ENCODE results near the gene IMPA2.

Gene IMPA2

GRCh38 chr18:12044591-12044990 is 63.3 kb downstream of the IMPA2 start:
- no peaks in the 10 kb centered on the region for H3K4me1 Mint-ChIP-seq
- TF ChIP-seq CTCF (IDR thresholded peaks at IDR 0.05; ENCODE audit: unreplicated experiment in 3 of 3): no peak
- H3K27ac Mint-ChIP-seq: no peak overlapping the region
- no peaks in the 10 kb centered on the region for H3K36me3 Mint-ChIP-seq (ENCODE audit: low read depth)
- H3K4me3 Mint-ChIP-seq: no peak overlapping the region
- no peaks in the 10 kb centered on the region for H3K9me3 Mint-ChIP-seq
- peaks cover 16% of the 10 kb centered on the region for H3K27me3 Mint-ChIP-seq (ENCODE audit: low read depth)

- no peak overlapping the region for H3K27ac Mint-ChIP-seq
- no peak for TF ChIP-seq CTCF (IDR thresholded peaks at IDR 0.05; ENCODE audit: unreplicated experiment in 3 of 3)
- peaks cover 3% of the 10 kb centered on the region for H3K4me1 Mint-ChIP-seq
- H3K4me3 Mint-ChIP-seq: no peak overlapping the region
- H3K9me3 Mint-ChIP-seq: no peaks in the 10 kb centered on the region
- no peaks in the 10 kb centered on the region for H3K36me3 Mint-ChIP-seq (ENCODE audit: low read depth)
- peaks cover 11% of the 10 kb centered on the region for H3K27me3 Mint-ChIP-seq (ENCODE audit: low read depth)
Observed at GRCh38 chr18:12046046-12046750, 64.9 kb downstream of the IMPA2 start.

- H3K4me3 Mint-ChIP-seq: no peak overlapping the region
- H3K36me3 Mint-ChIP-seq (ENCODE audit: low read depth): no peaks in the 10 kb centered on the region
Observed at GRCh38 chr18:12046751-12047335, 65.5 kb downstream of the IMPA2 start.

GRCh38 chr18:12048010-12048826 is 66.9 kb downstream of the IMPA2 start:
- Mint-ChIP-seq H3K27me3 (ENCODE audit: low read depth) (peaks cover 11% of the 10 kb centered on the region), H3K4me1 (peaks cover 10% of the 10 kb centered on the region), H3K36me3 (ENCODE audit: low read depth) (no peaks in the 10 kb centered on the region), H3K4me3 (no peak overlapping the region), H3K9me3 (no peaks in the 10 kb centered on the region), H3K27ac (no peak overlapping the region)
- TF ChIP-seq CTCF (IDR thresholded peaks at IDR 0.05; ENCODE audit: unreplicated experiment in 3 of 3): no peak

More at GRCh38 chr18:12046751-12047335, 65.5 kb downstream of the IMPA2 start:
- TF ChIP-seq CTCF (IDR thresholded peaks at IDR 0.05; ENCODE audit: unreplicated experiment in 3 of 3): no peak
- no peaks in the 10 kb centered on the region for H3K9me3 Mint-ChIP-seq
- peaks cover 7% of the 10 kb centered on the region for H3K4me1 Mint-ChIP-seq
- peaks cover 11% of the 10 kb centered on the region for H3K27me3 Mint-ChIP-seq (ENCODE audit: low read depth)
- H3K27ac Mint-ChIP-seq: no peak overlapping the region

GRCh38 chr18:12048827-12049175 is 67.5 kb downstream of the IMPA2 start:
- H3K36me3 Mint-ChIP-seq (ENCODE audit: low read depth): no peaks in the 10 kb centered on the region
- peaks cover 11% of the 10 kb centered on the region for H3K27me3 Mint-ChIP-seq (ENCODE audit: low read depth)
- H3K4me1 Mint-ChIP-seq: peaks cover 10% of the 10 kb centered on the region
- no peak overlapping the region for H3K4me3 Mint-ChIP-seq
- no peak for TF ChIP-seq CTCF (IDR thresholded peaks at IDR 0.05; ENCODE audit: unreplicated experiment in 3 of 3)
- no peaks in the 10 kb centered on the region for H3K9me3 Mint-ChIP-seq
- H3K27ac Mint-ChIP-seq: no peak overlapping the region
